Stimulated activated naive B cell treated with anti-CD40 and anti-IgM and Interleukin-4, amounts not matched to agents 10 μg/mL and 1 μg/mL and 100 μg/mL, for 72 hours (primary cell): Measurements from ENCODE around the gene GCFC2.
"Not testable (repeated sequence)": the region's sequence is repeated elsewhere in the genome, so short reads cannot be mapped to it uniquely, and the experiment has no call there.

Experiments
- ATAC-seq, 2 donors: fragments of 150-1000 bp; cut with Tn5 transposase; replicated peaks; 2 replicates each; pipeline ENCODE4 v1.10.0; 2021; ENCODE audit warnings: moderate library complexity in 1 of 2
- DNase-seq: peaks from one replicate; pipeline ENCODE4 v3.0.0; 2021
- H3K27ac Mint-ChIP-seq: one replicate; pipeline ENCODE4 v1.8.0; 2022; ENCODE audit warnings: mild to moderate bottlenecking, mixed read lengths
- H3K27me3 Mint-ChIP-seq, 2 donors: one replicate each; pipeline ENCODE4 v1.8.0; 2022; ENCODE audit warnings: mixed read lengths in 2 of 2
- H3K36me3 Mint-ChIP-seq, 2 donors: one replicate each; pipeline ENCODE4 v1.8.0; 2022; ENCODE audit warnings: mixed read lengths in 2 of 2, mild to moderate bottlenecking in 1 of 2
- H3K4me1 Mint-ChIP-seq, 2 donors: one replicate each; pipeline ENCODE4 v1.8.0; 2022; ENCODE audit warnings: mixed read lengths in 2 of 2, mild to moderate bottlenecking in 1 of 2
- H3K4me3 Mint-ChIP-seq, 2 donors: one replicate each; pipeline ENCODE4 v1.8.0; 2022; ENCODE audit warnings: mild to moderate bottlenecking in 2 of 2, mixed read lengths in 2 of 2, moderate library complexity in 1 of 2
- H3K9me3 Mint-ChIP-seq, 2 donors: one replicate each; pipeline ENCODE4 v1.8.0; 2022; ENCODE audit warnings: mixed read lengths in 2 of 2, mild to moderate bottlenecking in 1 of 2

The GCFC2 gene

GRCh38 chr2:75710577-75711253, at the start of gene GCFC2:
Gene GCFC2 (minus strand): TSS chr2:75710915. CDS start chr2:75710855, 60 bp downstream.
- peak; percentile 96 to 97 for ATAC-seq
- Mint-ChIP-seq H3K4me3 (peak within 1 kb of the TSS; percentile 88 to 91), H3K36me3 (peaks cover 9 to 11% of the 10 kb centered on the region in 2 donors), H3K27ac (peak within 1 kb of the TSS; percentile 98), H3K9me3 (peaks cover 0 to 5% of the 10 kb centered on the region in 2 donors), H3K27me3 (no peaks in the 10 kb centered on the region), H3K4me1 (peaks cover 9 to 28% of the 10 kb centered on the region in 2 donors)
- peak; percentile 84 for DNase-seq

GRCh38 chr2:75752828-75753227, 42.1 kb upstream of the GCFC2 start:
- H3K36me3 Mint-ChIP-seq = no peaks in the 10 kb centered on the region
- ATAC-seq (no peak), DNase-seq (no peak)
- no peak overlapping the region for H3K27ac Mint-ChIP-seq
- H3K27me3 Mint-ChIP-seq = peaks cover 6 to 7% of the 10 kb centered on the region in 2 donors
- peaks cover 0 to 1% of the 10 kb centered on the region in 2 donors for H3K9me3 Mint-ChIP-seq
- H3K4me1 Mint-ChIP-seq = no peaks in the 10 kb centered on the region
- H3K4me3 Mint-ChIP-seq = no peak overlapping the region

- no peak for DNase-seq
- Mint-ChIP-seq H3K4me1 (no peaks in the 10 kb centered on the region), H3K27ac (no peak overlapping the region), H3K27me3 (peaks cover 6 to 7% of the 10 kb centered on the region in 2 donors), H3K9me3 (no peaks in the 10 kb centered on the region), H3K4me3 (no peak overlapping the region), H3K36me3 (no peaks in the 10 kb centered on the region)
- ATAC-seq = no peak
Measured at GRCh38 chr2:75751824-75752468, 41.2 kb upstream of the GCFC2 start.

GRCh38 chr2:75751360-75751759, 40.6 kb upstream of the GCFC2 start:
- DNase-seq (no peak), ATAC-seq (no peak)
- no peak overlapping the region for H3K27ac Mint-ChIP-seq
- H3K9me3 Mint-ChIP-seq = no peaks in the 10 kb centered on the region
- no peak overlapping the region for H3K4me3 Mint-ChIP-seq
- H3K27me3 Mint-ChIP-seq = peaks cover 6 to 7% of the 10 kb centered on the region in 2 donors
- H3K4me1 Mint-ChIP-seq = no peaks in the 10 kb centered on the region
- no peaks in the 10 kb centered on the region for H3K36me3 Mint-ChIP-seq

GRCh38 chr2:75737961-75738360, 27.2 kb upstream of the GCFC2 start:
- Mint-ChIP-seq H3K4me1 (no peaks in the 10 kb centered on the region), H3K9me3 (peaks cover 6 to 8% of the 10 kb centered on the region in 2 donors), H3K36me3 (no peaks in the 10 kb centered on the region), H3K27ac (no peak overlapping the region), H3K27me3 (peaks cover 30 to 41% of the 10 kb centered on the region in 2 donors), H3K4me3 (no peak overlapping the region)
- DNase-seq = no peak
- ATAC-seq = no peak

GRCh38 chr2:75736276-75736675, 25.6 kb upstream of the GCFC2 start:
- no peak overlapping the region for H3K4me3 Mint-ChIP-seq
- no peak for DNase-seq
- ATAC-seq = no peak
- peaks cover 34 to 53% of the 10 kb centered on the region in 2 donors for H3K27me3 Mint-ChIP-seq
- peaks cover 4 to 5% of the 10 kb centered on the region in 2 donors for H3K9me3 Mint-ChIP-seq
- no peaks in the 10 kb centered on the region for H3K36me3 Mint-ChIP-seq
- no peaks in the 10 kb centered on the region for H3K4me1 Mint-ChIP-seq
- H3K27ac Mint-ChIP-seq = no peak overlapping the region

- DNase-seq = no peak
- no peak for ATAC-seq
- Mint-ChIP-seq H3K9me3 (no peaks in the 10 kb centered on the region), H3K4me1 (no peaks in the 10 kb centered on the region), H3K36me3 (no peaks in the 10 kb centered on the region), H3K27ac (no peak overlapping the region), H3K27me3 (peaks cover 40 to 58% of the 10 kb centered on the region in 2 donors), H3K4me3 (no peak overlapping the region)
Measured at GRCh38 chr2:75729861-75730260, 19.1 kb upstream of the GCFC2 start.

- no peak overlapping the region for H3K4me3 Mint-ChIP-seq
- ATAC-seq (no peak), DNase-seq (no peak)
- H3K27me3 Mint-ChIP-seq = peaks cover 36 to 63% of the 10 kb centered on the region in 2 donors
- H3K27ac Mint-ChIP-seq = no peak overlapping the region
- no peaks in the 10 kb centered on the region for H3K9me3 Mint-ChIP-seq
- H3K36me3 Mint-ChIP-seq = no peaks in the 10 kb centered on the region
- no peaks in the 10 kb centered on the region for H3K4me1 Mint-ChIP-seq
Measured at GRCh38 chr2:75728614-75729419, 18.1 kb upstream of the GCFC2 start.

GRCh38 chr2:75722687-75723086, 12.0 kb upstream of the GCFC2 start:
- H3K27ac Mint-ChIP-seq = no peak overlapping the region
- H3K4me1 Mint-ChIP-seq = no peaks in the 10 kb centered on the region
- H3K4me3 Mint-ChIP-seq = no peak overlapping the region
- no peaks in the 10 kb centered on the region for H3K36me3 Mint-ChIP-seq
- H3K27me3 Mint-ChIP-seq = peaks cover 23 to 43% of the 10 kb centered on the region in 2 donors
- DNase-seq (no peak), ATAC-seq (no peak)
- no peaks in the 10 kb centered on the region for H3K9me3 Mint-ChIP-seq

GRCh38 chr2:75720525-75720924, 9.8 kb upstream of the GCFC2 start:
- DNase-seq = no peak
- Mint-ChIP-seq H3K36me3 (no peaks in the 10 kb centered on the region), H3K4me1 (no peaks in the 10 kb centered on the region), H3K27ac (no peak overlapping the region), H3K9me3 (no peaks in the 10 kb centered on the region), H3K4me3 (no peak overlapping the region), H3K27me3 (peaks cover 11 to 28% of the 10 kb centered on the region in 2 donors)
- ATAC-seq = no peak

GRCh38 chr2:75719616-75720015, 8.9 kb upstream of the GCFC2 start:
- no peaks in the 10 kb centered on the region for H3K4me1 Mint-ChIP-seq
- H3K36me3 Mint-ChIP-seq = no peaks in the 10 kb centered on the region
- no peak for ATAC-seq
- H3K27ac Mint-ChIP-seq = no peak overlapping the region
- no peak for DNase-seq
- peaks cover 8 to 20% of the 10 kb centered on the region in 2 donors for H3K27me3 Mint-ChIP-seq
- H3K4me3 Mint-ChIP-seq = no peak overlapping the region
- H3K9me3 Mint-ChIP-seq = no peaks in the 10 kb centered on the region

- peaks cover 5 to 6% of the 10 kb centered on the region in 2 donors for H3K36me3 Mint-ChIP-seq
- H3K4me3 Mint-ChIP-seq = no peak overlapping the region
- H3K4me1 Mint-ChIP-seq = peaks cover 0 to 5% of the 10 kb centered on the region in 2 donors
- H3K27ac Mint-ChIP-seq = no peak overlapping the region
- no peaks in the 10 kb centered on the region for H3K27me3 Mint-ChIP-seq
- no peak for ATAC-seq
- DNase-seq = no peak
- peaks cover 0 to 5% of the 10 kb centered on the region in 2 donors for H3K9me3 Mint-ChIP-seq
Measured at GRCh38 chr2:75716406-75716805, 5.7 kb upstream of the GCFC2 start.

GRCh38 chr2:75711590-75711989, 875 bp upstream of the GCFC2 start:
- DNase-seq, H3K27me3 Mint-ChIP-seq, H3K36me3 Mint-ChIP-seq, ATAC-seq, H3K9me3 Mint-ChIP-seq: not testable (repeated sequence)
- Mint-ChIP-seq H3K4me3 (peak overlapping the region; percentile 53 to 88), H3K27ac (peak overlapping the region; percentile 81), H3K4me1 (peaks cover 6 to 28% of the 10 kb centered on the region in 2 donors)

GRCh38 chr2:75710220-75710576, 517 bp downstream of the GCFC2 start:
- DNase-seq = no peak
- Mint-ChIP-seq H3K36me3 (peaks cover 9 to 12% of the 10 kb centered on the region in 2 donors), H3K4me3 (peak overlapping the region; percentile 88 to 91), H3K4me1 (peaks cover 9 to 28% of the 10 kb centered on the region in 2 donors), H3K27me3 (no peaks in the 10 kb centered on the region), H3K27ac (peak overlapping the region; percentile 98), H3K9me3 (peaks cover 0 to 5% of the 10 kb centered on the region in 2 donors)
- ATAC-seq = peak; percentile 44 to 52
